GM18867 (cell line): ENCODE data around the gene RAB28.
A peak's percentile ranks its signal among the peaks of the same experiment; 100 is the strongest.

Experiments used
- ATAC-seq: cut with Tn5 transposase; IDR thresholded peaks from one replicate; pipeline ENCODE4 v1.9.1; 2021; ENCODE audit warnings: mild to moderate bottlenecking, moderate library complexity; ENCODE audit not compliant: unreplicated experiment

RAB28 gene

DNA sequence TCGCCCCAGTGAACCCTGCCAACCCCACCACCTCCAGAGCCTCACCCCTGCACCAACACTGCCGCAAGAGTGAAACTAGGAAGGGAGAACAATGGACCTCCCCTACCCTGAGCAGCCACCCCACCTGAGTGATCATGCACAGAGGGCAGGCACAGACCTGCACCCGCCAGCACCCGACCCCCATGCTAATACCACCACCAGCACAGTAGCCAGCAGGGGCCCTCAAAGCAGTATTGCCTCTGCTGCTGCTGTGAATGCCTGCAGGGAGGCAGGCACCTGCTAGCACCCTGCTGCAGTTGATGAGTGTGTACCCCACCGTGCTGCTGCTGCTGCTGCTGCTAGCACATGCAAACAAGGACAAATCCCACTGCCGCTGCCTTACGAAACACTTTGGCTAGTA, 100.1 kb downstream of the RAB28 start:
- ATAC-seq = no peak

DNA sequence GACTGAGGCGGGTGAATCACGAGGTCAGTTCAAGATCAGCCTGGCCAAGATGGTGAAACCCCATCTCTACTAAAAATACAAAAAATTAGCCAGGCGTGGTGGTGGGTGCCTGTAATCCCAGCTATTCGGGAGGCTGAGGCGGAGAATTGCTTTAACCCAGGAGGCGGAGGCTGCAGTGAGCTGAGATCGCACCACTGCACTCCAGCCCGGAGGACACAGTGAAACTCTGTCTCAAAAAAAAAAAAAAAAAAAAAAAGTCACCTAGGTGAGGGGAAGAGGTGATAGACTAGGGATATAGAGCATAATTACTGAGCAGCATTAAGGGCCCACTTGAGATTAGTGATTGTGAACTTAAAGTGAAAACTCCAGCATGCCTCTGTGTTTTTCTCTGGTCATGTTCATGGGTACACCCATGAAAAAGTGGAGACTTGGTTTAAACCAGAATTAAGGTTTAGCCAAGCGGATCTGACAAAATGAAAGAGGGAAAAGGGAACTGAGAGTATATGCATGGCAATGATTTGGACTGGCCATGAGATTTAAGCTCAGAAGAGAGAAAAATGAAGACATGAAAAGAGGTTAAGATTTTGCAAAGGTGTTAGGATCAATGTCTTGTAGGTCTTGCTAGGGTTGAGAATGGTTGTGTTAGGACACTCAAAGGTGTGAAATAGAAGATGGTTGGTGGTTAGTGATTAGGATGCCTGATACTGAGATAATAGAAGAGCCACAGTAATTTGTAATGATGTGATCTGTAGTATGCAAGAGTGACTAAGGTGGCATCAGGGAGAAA, 105.0 kb downstream of the RAB28 start:
- peak; percentile 62 for ATAC-seq

DNA sequence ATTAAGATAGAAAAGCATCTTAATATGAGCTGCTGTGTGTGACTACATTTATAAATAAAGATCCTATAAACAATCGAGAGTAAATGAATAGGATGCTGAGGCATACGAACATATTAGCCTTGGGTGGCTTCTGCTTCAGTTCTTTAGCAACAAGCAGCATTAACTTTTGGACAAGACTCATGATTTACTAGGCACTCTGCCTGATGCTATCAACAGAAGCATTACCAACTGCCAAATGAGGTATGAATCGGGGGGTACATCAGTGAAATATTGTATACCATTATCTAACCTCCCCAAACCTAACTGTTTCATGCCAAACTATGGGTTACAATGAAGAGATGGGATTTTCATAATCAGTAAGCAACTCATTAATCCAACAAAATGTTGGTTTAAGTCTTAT, 113.1 kb downstream of the RAB28 start:
- ATAC-seq = no peak

DNA sequence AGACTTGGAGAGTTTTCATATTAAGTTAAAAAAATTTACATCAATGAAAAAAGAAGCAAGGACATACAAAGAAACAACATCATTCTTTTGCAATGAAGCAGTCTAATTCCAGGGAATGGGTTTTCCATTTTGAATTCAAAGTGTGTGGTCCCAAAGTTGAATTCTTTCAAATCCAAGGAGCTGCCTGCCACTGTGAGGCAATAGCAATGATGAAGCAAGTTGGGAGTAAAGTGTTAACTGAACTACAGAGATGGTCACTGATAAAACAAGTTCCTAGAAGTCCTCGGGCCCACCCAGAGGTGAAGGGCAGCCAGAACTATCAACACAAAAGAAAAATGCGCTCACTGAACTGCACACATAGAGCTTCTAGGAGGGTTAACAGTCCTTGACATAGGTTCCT, 115.9 kb downstream of the RAB28 start:
- no peak for ATAC-seq

DNA sequence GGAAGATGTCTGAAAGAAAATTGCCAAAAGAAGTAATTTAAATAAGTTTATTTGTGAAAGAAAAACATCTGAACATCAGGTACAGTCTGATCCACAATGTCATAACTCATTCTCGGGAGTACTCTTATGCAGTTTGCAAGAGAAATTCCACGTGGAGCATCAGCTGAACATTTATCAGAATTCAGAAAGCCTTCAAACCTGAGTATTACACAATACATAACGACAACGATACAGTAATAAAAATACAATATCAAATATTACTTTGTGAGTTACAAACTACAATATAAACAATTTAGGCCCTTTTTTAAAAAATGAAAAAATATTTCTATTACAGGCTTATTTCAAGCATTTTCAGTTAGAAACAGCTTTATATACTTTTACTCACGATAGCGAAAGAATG, 116.4 kb downstream of the RAB28 start:
- ATAC-seq = no peak

DNA sequence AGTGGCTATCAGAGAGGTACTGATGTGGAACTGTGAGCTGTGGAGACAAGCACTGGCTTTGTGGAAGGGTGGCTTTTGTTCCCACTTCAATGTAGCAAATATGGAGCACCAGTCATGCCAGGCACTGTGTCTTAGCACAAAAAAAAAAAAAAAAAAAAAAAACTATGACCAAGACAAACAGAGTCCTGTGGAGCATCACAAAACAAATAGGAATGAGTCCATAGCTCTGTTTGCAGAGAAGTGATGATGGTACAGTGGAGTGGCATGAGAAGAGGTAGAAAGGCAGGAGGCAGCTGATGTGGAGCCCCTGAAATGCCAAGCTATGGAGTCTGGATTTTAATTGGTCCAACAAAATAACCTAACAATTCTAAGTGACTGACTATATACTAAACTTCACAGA, 116.9 kb downstream of the RAB28 start:
- ATAC-seq = no peak

DNA sequence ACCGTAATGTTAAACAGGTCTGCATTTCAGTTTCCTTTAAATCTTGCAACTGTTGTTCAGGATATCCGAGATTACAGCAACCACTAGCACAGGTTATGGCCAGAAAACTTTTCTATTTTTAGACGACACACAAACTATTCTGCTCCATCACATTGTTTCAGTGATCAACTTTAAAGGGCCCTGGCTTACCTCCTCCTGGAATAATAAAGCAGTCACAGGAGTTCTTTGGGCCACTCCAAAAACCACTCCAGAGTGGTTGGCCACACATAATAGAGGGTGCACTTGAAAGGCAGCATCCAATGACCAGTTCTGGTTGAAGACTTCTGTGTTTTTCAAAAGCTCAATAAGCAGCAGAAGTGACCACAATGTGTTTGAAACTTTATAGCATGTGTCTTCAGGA, 118.9 kb downstream of the RAB28 start:
- no peak for ATAC-seq

DNA sequence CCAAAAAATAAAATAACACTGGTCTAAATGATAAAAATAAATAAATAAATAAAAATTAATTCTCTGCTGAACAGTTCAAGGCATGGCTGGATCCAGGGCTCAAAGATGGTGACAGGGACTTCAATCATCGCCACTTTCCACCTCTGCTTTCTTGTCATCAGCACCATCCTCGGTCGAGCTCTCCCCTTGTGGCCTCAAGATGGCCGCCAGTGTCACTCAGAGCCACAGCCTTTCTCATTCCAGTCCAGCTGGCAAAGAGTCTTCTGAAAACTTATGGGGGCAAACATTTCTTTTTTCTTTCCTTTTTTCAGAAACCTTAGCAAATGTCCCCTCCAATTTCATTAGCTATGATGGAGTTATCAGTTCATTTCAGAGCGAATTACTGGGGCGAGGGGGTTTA, 119.5 kb downstream of the RAB28 start:
- no peak for ATAC-seq

DNA sequence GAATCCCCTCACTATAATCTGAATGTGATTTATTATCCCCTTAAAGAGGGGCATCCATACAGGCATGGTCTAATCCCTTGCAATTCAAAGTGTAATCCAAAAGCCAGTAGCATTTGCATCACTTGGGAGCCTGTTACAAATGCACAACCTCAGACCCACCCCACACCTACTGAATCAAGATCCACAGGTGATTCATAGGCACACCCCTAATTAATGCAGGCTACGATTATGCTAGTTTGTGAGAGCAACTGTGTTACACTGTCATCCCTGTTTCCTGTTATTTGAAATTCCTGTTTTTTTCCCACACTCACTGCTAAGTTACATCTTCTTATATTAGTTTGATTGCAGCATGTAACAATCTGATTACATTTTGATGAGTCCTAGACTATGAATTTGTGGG, 120.0 kb downstream of the RAB28 start:
- no peak for ATAC-seq

DNA sequence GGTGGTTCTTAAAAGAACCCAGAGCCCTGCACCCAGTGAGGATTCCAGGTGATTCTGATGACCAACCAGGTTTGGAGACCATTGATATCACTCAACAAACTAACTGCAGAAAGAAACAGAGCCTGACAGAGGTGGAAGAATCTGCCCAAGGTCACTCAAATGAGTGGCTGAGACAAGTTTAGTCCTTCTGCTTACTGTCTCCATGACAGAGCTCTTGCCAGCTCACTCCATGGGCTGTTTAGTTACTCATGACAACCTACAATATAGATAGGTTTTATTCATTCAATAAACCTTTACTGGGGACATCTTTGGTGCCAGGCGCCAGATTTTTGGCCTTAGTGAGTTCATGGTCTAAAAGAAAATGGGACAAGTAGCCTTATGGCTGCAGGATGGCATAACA, 124.3 kb downstream of the RAB28 start:
- no peak for ATAC-seq

DNA sequence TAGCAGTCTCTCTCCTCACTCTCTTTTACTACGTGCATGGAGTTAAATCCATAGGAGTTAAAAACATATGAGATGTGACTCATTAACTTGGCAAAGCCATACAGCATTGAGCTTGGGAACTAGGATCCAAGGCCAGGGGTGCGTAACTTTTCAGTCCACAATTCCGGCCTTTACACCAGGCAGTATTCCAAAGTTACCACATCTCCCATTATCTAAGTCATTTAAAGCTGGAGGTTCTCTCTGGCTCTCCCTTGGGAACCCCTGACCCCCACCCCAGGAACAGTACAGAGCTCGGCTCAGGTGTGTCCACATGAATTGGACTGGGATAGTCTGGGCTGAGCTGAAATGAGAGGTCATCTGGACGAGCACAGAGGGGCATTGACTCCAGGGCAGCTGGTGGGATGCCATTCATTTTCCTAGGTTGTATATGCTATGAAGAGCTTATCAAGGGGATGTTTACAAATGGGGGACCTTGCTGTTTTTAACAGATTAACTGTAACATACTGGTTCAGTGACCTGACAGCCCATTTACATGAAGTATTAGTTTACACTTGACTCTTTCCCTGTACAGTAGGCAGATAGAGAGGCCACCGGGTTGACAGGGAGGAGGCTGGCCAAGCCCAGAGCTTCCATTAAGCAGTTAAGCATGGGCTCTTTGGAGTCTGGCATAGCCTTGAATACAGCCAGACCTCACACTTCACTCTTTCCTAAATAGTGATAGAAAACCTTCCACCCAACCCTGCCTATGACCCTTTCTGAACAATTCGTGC, 128.8 kb downstream of the RAB28 start:
- ATAC-seq = no peak

DNA sequence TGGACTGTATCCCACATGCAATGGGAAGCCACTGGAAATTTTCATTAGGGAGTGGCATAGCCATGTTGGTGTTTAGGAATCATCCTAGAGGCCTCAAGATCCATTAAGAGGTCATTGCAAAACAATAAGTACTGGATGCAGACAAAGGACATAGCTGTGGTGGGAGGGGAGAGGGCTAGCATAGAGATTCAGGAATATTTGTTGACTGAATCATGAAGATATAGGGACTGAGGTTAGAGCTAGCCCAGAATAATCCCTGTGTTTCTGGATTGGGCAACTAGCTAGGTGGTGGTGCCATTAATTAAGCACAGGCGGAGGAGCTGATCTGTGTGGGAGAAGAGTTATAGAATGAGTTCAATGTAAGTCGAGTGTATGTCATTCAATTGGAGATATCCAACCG, 135.0 kb downstream of the RAB28 start:
- no peak for ATAC-seq

DNA sequence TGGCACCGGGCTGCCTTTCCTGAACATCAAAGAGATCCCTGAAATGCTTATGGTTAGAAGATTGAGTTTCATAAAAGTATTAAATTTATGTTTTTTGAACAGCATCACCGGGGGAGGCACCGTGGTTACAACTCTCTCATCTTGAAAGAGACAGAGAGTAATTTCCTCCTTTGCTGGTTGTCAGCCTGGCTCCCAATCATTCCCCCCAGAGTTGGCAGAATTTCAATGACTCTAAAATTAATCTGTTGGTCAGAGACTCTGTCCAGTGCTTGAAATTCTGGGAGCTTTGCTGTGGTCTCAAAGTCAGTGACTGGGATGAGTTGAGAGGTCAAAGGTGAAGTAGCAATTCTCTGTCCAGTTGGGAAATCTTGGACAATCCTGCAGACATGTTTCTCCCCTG, 135.9 kb downstream of the RAB28 start:
- ATAC-seq = no peak

DNA sequence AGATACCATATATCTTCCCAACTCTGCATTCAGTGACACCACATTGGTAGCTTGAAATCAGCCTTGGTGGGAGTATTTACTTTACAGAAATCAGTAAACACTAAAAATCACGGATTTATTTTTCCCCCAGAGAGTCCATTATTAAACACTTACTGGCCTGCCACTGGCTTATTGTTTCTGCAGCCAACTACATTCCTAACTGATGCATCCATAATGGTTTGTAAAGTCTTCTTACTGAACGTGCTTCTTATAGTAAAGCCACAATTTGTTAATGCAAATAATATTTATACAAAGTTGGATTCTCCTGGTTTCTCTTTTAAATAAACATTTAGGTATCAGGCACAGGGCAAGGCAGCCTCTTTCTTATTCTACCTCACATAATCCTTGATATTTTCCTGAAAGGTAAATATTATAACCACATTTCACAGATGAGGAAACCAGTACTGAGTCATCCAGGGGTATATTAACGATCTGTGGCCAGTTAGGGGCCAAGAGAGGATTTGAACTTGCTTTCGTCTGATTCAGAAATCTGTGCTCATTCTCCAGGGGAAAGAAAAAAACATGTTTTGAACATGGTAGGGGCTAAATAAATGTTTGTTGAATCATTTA, 136.5 kb downstream of the RAB28 start:
- no peak for ATAC-seq

DNA sequence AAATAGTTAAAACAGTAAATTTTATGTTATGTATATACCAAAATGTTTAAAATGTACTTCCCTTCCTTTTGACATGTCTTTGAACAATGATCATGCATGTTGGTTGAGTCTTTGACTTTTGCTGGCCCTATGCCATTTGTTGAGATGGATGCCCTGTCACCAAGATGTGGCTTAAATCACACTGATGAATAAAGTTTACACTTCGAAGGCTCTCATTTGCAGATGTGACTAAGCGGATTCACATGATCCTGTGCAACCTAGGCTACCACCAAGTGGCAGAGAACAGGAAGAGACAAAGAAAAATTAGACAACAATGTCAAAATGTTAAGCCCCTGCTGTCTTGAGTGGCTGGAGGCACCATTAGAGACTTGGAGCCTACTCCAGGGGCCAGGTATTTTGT, 139.9 kb downstream of the RAB28 start:
- ATAC-seq = no peak

DNA sequence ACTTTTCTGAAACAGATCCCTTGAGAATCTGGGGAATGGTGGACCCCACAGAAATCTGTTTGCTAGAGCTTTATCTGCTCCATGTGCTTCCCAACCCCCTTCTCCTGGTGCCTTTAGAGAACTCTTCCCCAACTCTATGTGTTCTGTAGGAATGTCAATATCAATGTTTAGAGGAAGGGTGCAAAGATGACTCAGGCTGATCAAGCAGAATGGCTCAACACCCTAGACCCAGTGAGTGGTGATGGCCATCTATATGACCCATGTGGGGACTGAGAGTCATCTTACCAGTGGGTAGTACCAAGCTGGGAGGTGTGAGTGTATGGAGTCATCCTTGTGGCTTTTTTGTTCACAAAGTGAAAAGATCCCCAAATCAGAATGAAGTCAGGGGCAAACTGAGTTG, 143.5 kb downstream of the RAB28 start:
- no peak for ATAC-seq

DNA sequence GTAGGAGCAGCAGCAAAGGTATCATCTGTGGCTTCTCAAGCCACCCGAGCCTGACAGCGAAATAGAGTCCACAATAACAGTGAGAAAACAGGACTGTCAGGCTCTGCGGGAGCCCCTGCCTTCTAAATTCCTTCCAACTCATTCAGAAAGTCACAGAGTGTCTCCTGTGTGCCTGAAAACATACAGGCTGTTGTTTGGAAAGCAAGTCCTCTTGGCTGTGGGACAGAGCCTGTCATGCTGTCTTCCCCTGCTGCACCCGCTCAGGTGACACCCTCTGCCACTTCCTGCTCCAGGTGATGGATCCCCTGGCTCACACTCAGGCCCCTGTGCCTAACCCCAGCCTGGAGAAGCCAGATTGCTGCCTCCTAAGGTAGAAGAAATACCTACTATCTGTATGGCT, 152.3 kb downstream of the RAB28 start:
- no peak for ATAC-seq

DNA sequence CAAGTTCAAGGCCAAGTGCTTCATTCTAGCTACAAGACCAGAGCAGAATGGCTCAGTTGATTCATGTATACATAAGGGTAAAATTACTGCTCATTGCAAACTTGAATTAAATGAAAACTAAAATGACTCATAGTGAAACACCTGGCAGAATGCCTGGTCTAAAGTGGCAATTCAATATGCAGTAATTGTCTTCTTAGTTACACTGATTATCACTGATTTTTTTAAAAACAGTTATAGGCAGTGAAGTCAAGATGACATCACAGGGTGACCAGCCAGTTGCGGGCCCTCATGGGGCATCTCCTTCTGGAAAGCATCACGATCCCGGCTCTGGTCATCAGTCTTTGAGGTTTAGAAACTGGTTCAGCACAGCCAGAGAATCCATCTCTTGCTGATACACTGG, 154.2 kb downstream of the RAB28 start:
- ATAC-seq = no peak

DNA sequence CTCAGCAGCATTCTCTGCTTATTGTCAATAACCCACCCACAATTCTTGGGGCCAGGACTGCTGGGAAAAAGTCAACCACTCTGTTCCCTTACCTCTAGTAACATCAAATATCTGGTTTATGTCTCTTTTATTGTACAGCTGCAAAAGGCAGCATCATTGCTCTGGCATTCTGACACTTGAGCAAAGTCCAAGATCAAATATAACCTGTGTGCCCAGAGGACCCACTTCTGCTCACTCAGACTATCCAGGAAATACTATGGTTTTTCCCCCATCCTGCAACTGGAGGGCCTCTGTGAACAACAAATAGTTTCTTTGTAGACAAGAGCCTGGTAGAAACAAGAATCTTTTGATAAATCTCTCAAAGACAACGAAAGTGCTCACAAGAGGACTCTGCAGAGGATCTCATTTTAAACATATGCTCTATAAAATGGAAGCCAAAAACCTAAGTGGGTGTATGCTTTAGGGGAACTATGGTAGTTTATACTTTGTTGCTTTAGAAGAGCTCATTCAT, 154.7 kb downstream of the RAB28 start:
- ATAC-seq = no peak

DNA sequence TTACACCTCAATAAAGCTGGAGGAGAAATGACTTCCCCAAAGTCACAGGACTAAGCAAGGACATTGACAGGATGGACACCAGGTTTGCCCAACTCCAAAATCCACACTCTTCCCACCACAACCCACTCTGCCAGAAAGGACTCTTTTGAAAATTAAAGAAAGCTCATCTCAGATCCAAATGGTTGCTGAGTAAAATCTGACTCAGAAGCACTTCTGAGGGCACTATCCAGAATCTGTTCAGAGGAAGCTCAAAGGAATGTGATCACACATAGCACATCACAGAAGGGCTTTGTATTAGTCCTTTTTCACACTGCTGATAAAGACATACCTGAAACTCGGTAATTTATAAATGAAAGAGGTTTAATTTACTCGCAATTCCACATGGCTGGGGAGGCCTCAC, 155.5 kb downstream of the RAB28 start:
- no peak for ATAC-seq

DNA sequence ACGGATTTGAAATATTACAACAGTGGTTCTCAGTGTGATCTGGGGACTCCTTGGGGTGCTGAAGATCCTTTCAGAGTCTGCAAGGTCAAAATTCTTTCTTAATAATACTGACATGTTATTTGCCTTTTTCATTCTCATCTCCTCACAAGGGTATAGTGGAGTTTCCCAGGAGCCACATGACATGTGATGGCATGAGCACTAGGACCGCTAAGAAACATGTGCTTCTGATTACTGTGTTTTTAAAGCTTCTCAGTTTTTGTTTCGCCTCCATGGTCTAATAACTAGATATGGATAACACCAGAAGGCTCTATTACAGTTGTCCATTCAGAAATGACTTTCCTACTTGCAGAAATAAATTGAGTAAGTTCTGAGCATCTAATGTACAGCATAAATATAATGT, 156.1 kb downstream of the RAB28 start:
- no peak for ATAC-seq

DNA sequence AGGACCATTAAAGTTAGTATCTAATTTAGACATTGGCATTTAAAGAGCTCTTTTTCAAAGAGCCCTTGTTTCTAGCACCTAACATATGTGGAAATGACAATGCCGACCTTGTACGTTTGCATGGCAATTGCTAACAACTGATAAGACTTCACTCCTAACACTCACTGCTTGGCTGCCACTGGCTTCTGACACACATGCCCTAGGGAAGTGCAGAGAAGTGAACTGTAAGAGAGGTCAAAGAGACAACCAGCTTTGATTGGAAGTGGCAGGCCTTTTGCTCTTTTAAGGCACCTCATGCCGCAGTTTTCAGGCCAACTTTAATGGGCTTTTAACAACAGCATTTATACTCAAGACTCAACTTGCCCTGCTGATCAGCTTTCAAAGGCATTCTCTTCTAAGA, 158.4 kb downstream of the RAB28 start:
- no peak for ATAC-seq
